NCI-H2081 treated with DMSO at 0.1 percent for 48 hours (cell line): ENCODE data around the gene C3orf22.

Experiments
- DNase-seq: peaks from one replicate; lab custom pipeline; 2025; lab: John Stamatoyannopoulos, UW

Gene C3orf22

DNA sequence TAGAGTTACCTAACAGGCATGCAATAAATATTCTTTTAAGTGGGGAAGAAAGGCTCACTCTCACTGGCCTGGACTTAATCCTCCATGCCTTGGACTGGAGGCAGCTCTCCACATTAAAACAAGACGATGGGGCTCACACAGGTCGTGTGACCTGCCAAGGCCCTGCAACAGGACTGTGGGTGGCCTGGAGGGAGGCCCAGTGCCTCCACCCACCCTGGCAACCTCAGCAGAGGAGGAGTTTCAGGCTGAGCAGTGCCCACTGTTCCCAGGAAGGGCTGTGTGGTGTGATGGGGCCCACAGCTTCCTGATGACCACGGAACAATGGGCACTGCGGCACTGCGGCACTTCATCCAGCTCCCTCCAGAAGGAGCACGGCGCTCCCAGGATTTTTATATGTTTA is 46.7 kb downstream of the C3orf22 start:
- DNase-seq: no peak

GRCh38 chr3:126511291-126511690 is 47.4 kb downstream of the C3orf22 start:
- DNase-seq: no peak

DNA sequence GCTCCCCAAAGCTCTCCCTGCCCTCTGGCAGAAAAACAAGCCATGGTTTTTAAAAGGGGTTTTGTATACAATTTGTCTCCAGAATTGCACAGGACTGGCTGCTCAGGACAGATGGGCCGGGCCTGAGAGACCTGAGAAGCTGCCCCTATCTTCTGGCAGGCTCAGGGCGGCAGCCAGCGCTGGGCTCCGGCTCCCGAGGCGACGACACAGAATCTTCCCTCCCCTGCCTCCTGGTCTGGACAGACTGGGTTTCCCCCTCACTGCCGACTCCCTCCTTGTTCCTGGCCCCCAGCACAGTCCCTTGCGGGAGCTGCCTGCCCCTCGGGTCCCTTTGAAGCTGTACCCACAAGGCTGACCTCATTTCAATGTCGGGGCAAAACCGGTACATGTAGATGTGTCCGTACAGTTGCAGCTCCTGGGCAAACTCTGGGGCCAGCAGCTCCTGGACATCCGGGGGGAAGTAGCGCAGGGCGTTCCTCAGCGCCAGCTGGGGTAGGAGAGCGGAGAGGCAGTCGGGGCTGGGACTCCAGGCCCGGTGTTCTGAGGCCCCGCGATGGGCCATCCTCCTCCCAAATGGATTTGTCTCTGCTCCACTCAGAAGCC is 48.3 kb downstream of the C3orf22 start:
- DNase-seq: no peak

- DNase-seq: no peak
These were observed 49.0 kb downstream of the C3orf22 start for GRCh38 chr3:126509597-126510307.

- no peak for DNase-seq
These were observed 50.2 kb downstream of the C3orf22 start for GRCh38 chr3:126508564-126508964.

DNA sequence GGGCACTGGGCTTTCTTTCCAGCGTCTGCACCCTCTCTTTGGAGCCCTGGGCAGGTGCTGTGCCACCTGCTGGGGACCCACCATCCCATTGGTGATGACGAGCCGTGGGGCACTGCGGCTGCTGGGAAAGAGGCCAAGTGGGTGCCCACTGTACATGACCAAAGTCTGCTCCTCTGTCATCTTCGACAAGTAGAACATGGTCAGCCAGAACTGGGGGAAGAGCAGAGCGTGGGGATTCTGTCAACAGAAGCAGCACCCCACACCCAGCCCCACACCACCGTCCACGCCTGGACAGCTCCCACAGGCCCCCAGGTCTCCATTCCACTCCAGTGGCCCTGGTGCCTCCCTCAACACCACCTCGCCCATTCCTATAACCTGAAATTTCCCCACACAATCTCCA is 50.8 kb downstream of the C3orf22 start:
- DNase-seq: no peak

DNA sequence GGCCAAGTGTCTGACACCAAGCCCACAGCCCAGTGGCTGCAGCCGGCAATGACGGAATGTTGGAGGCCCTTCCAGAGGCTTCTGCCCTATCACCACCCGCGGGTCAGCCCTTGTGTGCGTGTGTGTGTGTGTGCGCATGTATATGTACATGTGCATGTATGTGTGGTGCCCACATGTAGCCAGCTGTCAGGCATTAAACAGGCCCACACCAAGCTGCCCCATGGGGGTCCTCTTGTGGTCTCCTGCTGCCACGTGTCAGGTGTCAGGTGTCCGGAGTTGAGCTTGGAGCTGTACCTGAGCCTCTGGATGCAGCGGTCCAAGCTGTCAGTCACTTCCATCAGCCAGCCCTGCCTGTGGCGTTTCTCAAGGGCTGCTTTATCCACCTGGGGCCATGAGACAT is 55.0 kb downstream of the C3orf22 start:
- DNase-seq: no peak

DNA sequence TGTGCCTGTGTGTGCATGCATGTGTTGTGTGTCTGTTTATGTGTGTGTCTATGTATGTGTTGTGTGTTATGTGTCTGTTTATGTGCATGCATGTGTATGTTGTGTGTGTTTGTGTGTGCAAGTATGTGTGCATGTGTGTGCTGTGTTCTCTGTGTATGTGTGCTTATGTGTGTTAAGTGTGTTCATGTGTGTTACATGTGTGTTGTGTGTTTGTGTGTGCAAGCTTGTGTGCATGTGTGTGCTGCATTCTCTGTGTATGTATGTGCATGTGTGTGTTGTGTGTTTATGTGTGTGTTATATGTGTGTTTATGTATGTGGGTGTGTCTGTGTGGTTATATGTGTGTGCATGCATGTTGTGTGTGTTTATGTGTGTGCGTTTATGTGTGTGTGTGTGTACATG is 56.1 kb downstream of the C3orf22 start:
- no peak for DNase-seq

DNA sequence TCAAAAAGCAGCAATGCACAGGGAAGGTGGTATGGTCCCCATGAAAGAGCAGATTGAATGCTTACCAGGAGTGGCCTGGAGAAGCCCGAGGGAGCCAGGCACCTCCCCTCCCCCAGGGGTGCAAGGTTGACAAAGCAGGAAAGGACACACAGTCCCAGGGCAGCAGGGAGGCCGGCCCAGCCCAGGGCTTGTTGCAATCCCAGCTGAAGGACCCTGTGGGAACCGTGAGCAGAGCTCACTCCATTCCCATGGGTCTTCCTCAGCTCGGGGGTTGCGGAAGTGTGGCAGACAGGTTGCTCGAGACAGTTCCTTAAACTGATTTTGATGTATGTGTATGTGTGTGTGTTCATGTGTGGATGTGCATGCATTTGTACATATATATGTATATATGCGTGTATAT is 57.0 kb downstream of the C3orf22 start:
- no peak for DNase-seq

DNA sequence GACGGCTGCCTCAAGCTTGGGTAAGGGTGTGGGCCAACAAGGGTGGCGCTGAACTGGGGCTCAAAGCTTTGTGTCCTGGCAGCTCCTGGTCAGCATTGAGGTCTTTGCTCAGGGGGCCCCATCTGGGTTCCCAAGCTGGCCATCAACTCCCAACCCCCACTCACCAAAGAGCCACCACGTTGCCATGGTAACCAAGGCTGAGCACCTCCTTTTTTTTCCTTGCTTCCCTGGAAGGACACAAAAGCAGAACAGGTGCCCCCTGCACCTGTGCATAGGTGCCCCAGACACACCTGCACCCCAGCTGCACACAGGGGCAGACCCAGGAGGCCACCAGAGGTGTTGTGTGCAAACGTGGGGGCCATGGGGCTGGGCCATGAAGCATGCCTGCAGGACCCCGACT is 57.7 kb downstream of the C3orf22 start:
- DNase-seq: no peak

- DNase-seq: no peak
These were observed 58.7 kb downstream of the C3orf22 start for GRCh38 chr3:126500016-126500415.
